Upper lobe of left lung (tissue), 6 donors: Measurements from ENCODE around the gene HDHD5. TPM values are rescaled to one million over a fixed set of nuclear protein-coding genes. Genes with fewer than 3 reads are reported as not detected.

Experiments
- ATAC-seq, 2 donors: fragments of 200-7000 bp; cut with Tn5 transposase; one replicate each; pipeline ENCODE4 v1.9.1; 2022; ENCODE audit warnings: mild to moderate bottlenecking in 2 of 2, moderate library complexity in 2 of 2; ENCODE audit not compliant: low FRiP score in 2 of 2
- DNase-seq, 2 donors: peaks; one replicate each; pipeline ENCODE4 v3.0.0-alpha.2; 2019 to 2020
- H3K27ac ChIP-seq, 4 donors: fragments of 200-600 bp; sonication (generic); one replicate each; pipeline ENCODE4 v1.5.1; 2016 to 2019
- H3K27me3 ChIP-seq, 4 donors: fragments of 200-600 bp; sonication (generic); one replicate each; pipeline ENCODE4 v1.5.1; 2017 to 2019
- H3K36me3 ChIP-seq, 4 donors: fragments of 200-600 bp; sonication (generic); one replicate each; pipeline ENCODE4 v1.5.1; 2016 to 2019
- H3K4me1 ChIP-seq, 4 donors: fragments of 200-600 bp; sonication (generic); one replicate each; pipeline ENCODE4 v1.5.1; 2018 to 2019
- H3K4me3 ChIP-seq, 4 donors: fragments of 200-600 bp; sonication (generic); one replicate each; pipeline ENCODE4 v1.5.1; 2017 to 2019; ENCODE audit warnings: mild to moderate bottlenecking in 2 of 4, moderate library complexity in 1 of 4
- H3K9me3 ChIP-seq, 4 donors: fragments of 200-600 bp; sonication (generic); one replicate each; pipeline ENCODE4 v1.5.1; 2018 to 2019
- CTCF ChIP-seq, 6 experiments: fragments of 450-650 bp in 4 of 6; fragments of 200-600 bp in 2 of 6; sonication (generic) in 2 of 6; IDR thresholded peaks; one replicate each; pipeline ENCODE4 v1.5.1; 2016 to 2019; ENCODE audit warnings: antibody characterized with exemption in 6 of 6
- EP300 ChIP-seq, 4 donors: sonication (generic); formaldehyde crosslinking; IDR thresholded peaks; one replicate each; pipeline ENCODE4 v1.5.1; 2017; ENCODE audit warnings: antibody characterized with exemption in 4 of 4, control low read depth in 2 of 4
- POLR2A ChIP-seq, 4 donors: fragments of 450-650 bp; IDR thresholded peaks; one replicate each; pipeline ENCODE4 v1.5.1; 2016 to 2017; ENCODE audit warnings: antibody characterized with exemption in 4 of 4, mild to moderate bottlenecking in 2 of 4
- POLR2AphosphoS5 ChIP-seq, 2 donors: sonication (generic); formaldehyde crosslinking; IDR thresholded peaks; one replicate each; pipeline ENCODE4 v1.5.1; 2017; ENCODE audit warnings: antibody characterized with exemption in 2 of 2
- WGBS, 2 donors: methylation state at CpG; one replicate each; pipeline ENCODE4 v1.1.5; 2017 to 2018; 5-methylcytosine and 5-hydroxymethylcytosine counted together
- total RNA-seq, 6 donors: library from RNA; depleted of rRNA in 4 of 6; stranded (reverse); fragments of >200 nt in 4 of 6; gene quantifications; one replicate each; pipeline versions ENCODE4 v1.1.0 to v1.2.1, GENCODE V29; 2016 to 2021
- donor health status: DM: no; HTN: no; CAD: no; lungs with moderate emphysema.
- donor health status: DM: no; HTN: yes; CAD: no; lungs with severe emphysema.

Gene HDHD5
- total RNA-seq, 6 donors from 2014 or later, result 28.0 to 47.1 (median 34.3) TPM

- H3K27ac ChIP-seq, result no peak overlapping the region
- WGBS, 2 donors, result 95% methylated on average over 4 to 6 of the region's 9 CpGs
- no peaks in the 10 kb centered on the region for H3K27me3 ChIP-seq
- TF ChIP-seq CTCF (IDR thresholded peaks at IDR 0.05) (no peak), POLR2AphosphoS5 (IDR thresholded peaks at IDR 0.05) (no peak), POLR2A (IDR thresholded peaks at IDR 0.05) (no peak), EP300 (IDR thresholded peaks at IDR 0.05) (no peak)
- H3K36me3 ChIP-seq, result peaks cover 0 to 87% (median 62%) of the 10 kb centered on the region in 4 donors
- no peak overlapping the region for H3K4me3 ChIP-seq
- DNase-seq, result peak in 1 of 2 donors; percentile 28
- no peaks in the 10 kb centered on the region for H3K4me1 ChIP-seq
- no peak for ATAC-seq
- H3K9me3 ChIP-seq, result no peaks in the 10 kb centered on the region
Measured at GRCh38 chr22:17140826-17141766, 18.0 kb downstream of the HDHD5 start.

GRCh38 chr22:17140022-17140421 lies 19.1 kb downstream of the HDHD5 start:
- H3K4me3 ChIP-seq, result no peak overlapping the region
- peaks cover 0 to 81% (median 59%) of the 10 kb centered on the region in 4 donors for H3K36me3 ChIP-seq
- ATAC-seq (no peak), DNase-seq (no peak)
- H3K4me1 ChIP-seq, result no peaks in the 10 kb centered on the region
- no peak for TF ChIP-seq POLR2AphosphoS5 (IDR thresholded peaks at IDR 0.05)
- no peak for TF ChIP-seq CTCF (IDR thresholded peaks at IDR 0.05)
- no peak for TF ChIP-seq EP300 (IDR thresholded peaks at IDR 0.05)
- no peaks in the 10 kb centered on the region for H3K9me3 ChIP-seq
- WGBS, 2 donors, result 78 to 90% methylated on average over 6 to 8 of the region's 8 CpGs
- no peak overlapping the region for H3K27ac ChIP-seq
- no peaks in the 10 kb centered on the region for H3K27me3 ChIP-seq

- TF ChIP-seq EP300 (IDR thresholded peaks at IDR 0.05), result no peak
- no peak for TF ChIP-seq CTCF (IDR thresholded peaks at IDR 0.05)
- no peak for TF ChIP-seq POLR2A (IDR thresholded peaks at IDR 0.05)
- TF ChIP-seq POLR2AphosphoS5 (IDR thresholded peaks at IDR 0.05), result no peak
- no peaks in the 10 kb centered on the region for H3K9me3 ChIP-seq
- H3K4me3 ChIP-seq, result no peak overlapping the region
- 96 to 98% methylated on average over 9 to 11 of the region's 11 CpGs for WGBS, 2 donors
- H3K27me3 ChIP-seq, result no peaks in the 10 kb centered on the region
- DNase-seq, result no peak
- H3K36me3 ChIP-seq, result peaks cover 0 to 69% (median 48%) of the 10 kb centered on the region in 4 donors
- no peak overlapping the region for H3K27ac ChIP-seq
- H3K4me1 ChIP-seq, result no peaks in the 10 kb centered on the region
- no peak for ATAC-seq
Measured at GRCh38 chr22:17138513-17138912, 20.6 kb downstream of the HDHD5 start.

GRCh38 chr22:17137861-17138425 lies 21.1 kb downstream of the HDHD5 start:
- TF ChIP-seq POLR2AphosphoS5 (IDR thresholded peaks at IDR 0.05), result no peak
- no peak for TF ChIP-seq CTCF (IDR thresholded peaks at IDR 0.05)
- TF ChIP-seq EP300 (IDR thresholded peaks at IDR 0.05), result no peak
- no peak for TF ChIP-seq POLR2A (IDR thresholded peaks at IDR 0.05)
- 95% methylated on average over 9 to 17 of the region's 17 CpGs for WGBS, 2 donors
- Histone ChIP-seq H3K4me3 (no peak overlapping the region), H3K36me3 (peaks cover 0 to 65% (median 43%) of the 10 kb centered on the region in 4 donors), H3K4me1 (no peaks in the 10 kb centered on the region), H3K9me3 (no peaks in the 10 kb centered on the region), H3K27ac (no peak overlapping the region), H3K27me3 (no peaks in the 10 kb centered on the region)
- ATAC-seq, result peak in 1 of 2 donors; percentile 8
- DNase-seq, result no peak
